ENCODE data around the gene C9orf72.

The C9orf72 gene

GRCh38 chr9:27549196-27549755, 24.0 kb downstream of the C9orf72 start:
- POLR2A ChIA-PET = no interaction called here
- DNase-seq (ENCODE audit: extremely low spot score) = no peak
- TF ChIP-seq ARNT (IDR thresholded peaks at IDR 0.05) = no peak
- no peak for TF ChIP-seq ZNF384 (IDR thresholded peaks at IDR 0.05)
- TF ChIP-seq PKNOX1 (IDR thresholded peaks at IDR 0.05) = no peak
- no peak for TF ChIP-seq FOXK2 (IDR thresholded peaks at IDR 0.05)
- CTCF ChIA-PET = no interaction called here

DNA sequence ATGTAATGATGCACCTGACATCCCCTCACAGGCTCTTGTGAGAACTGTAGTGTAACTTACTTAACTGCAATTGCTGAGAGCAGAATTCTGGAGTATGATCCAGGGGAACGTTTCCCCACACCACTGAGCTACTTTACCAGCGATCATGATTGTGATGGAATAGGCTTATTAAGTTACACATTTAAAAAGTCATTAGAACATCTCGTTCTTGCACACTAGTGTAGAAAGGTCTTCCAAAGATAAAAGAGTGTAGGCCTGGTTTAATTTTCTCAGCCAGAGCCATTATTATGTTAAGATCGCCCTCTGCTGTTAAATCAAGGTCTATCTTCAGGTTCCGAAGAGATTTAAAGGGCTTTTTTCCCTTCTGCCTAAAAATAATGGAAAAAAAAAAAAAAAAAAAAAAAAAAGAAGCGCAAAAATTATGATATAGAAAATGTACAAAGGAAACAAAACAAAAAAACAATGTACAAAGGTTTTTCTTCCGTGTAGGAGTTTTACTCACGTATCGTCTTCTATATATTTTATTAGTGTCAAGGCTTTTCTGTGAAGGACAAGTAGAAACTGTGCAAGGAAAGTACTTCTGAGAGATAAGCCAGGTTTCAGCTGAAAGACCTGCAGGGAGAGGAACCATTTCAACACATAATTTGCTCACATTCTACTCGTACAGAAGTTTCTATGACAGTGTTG, 25.1 kb downstream of the C9orf72 start:
- DNase-seq (ENCODE audit: extremely low spot score) = peak; percentile 23
- no peak for TF ChIP-seq SUZ12 (IDR thresholded peaks at IDR 0.05)
- no peak for TF ChIP-seq L3MBTL2 (conservative IDR thresholded peaks at IDR 0.05)
- no peak for TF ChIP-seq ELF4 (IDR thresholded peaks at IDR 0.05)
- no peak for TF ChIP-seq BHLHE40 (IDR thresholded peaks at IDR 0.05; ENCODE audit: borderline replicate concordance)
- TF ChIP-seq NFRKB (IDR thresholded peaks at IDR 0.05) = no peak
- peak; percentile 75 for TF ChIP-seq ZNF384 (IDR thresholded peaks at IDR 0.05)
- TF ChIP-seq ARNT (IDR thresholded peaks at IDR 0.05) = no peak
- TF ChIP-seq FOXA1 (IDR thresholded peaks at IDR 0.05) = no peak
- ChIA-PET POLR2A (no interaction called here), CTCF (interaction anchor here (0.6 to 0.9 kb wide), 2 partner anchors 215 to 274 kb away, joined by 4 to 6 read pairs; no protein-coding TSS in a partner anchor)

- CTCF ChIA-PET = no interaction called here
- POLR2A ChIA-PET = no interaction called here
- TF ChIP-seq ELF4 (IDR thresholded peaks at IDR 0.05) (no peak), FOXA1 (IDR thresholded peaks at IDR 0.05) (no peak), SP1 (IDR thresholded peaks at IDR 0.05) (no peak), L3MBTL2 (conservative IDR thresholded peaks at IDR 0.05) (no peak), ARNT (IDR thresholded peaks at IDR 0.05) (no peak), CTBP1 (IDR thresholded peaks at IDR 0.05; ENCODE audit: borderline replicate concordance) (no peak), LEF1 (IDR thresholded peaks at IDR 0.05; ENCODE audit: borderline replicate concordance) (no peak), PKNOX1 (IDR thresholded peaks at IDR 0.05) (no peak), TARDBP (IDR thresholded peaks at IDR 0.05) (no peak), ZNF384 (IDR thresholded peaks at IDR 0.05) (no peak), NFRKB (IDR thresholded peaks at IDR 0.05) (no peak), FOXM1 (IDR thresholded peaks at IDR 0.05; ENCODE audit: borderline replicate concordance) (no peak), HDGF (IDR thresholded peaks at IDR 0.05; ENCODE audit: borderline replicate concordance) (no peak), SUZ12 (IDR thresholded peaks at IDR 0.05) (no peak), FOXK2 (IDR thresholded peaks at IDR 0.05) (no peak), BHLHE40 (IDR thresholded peaks at IDR 0.05; ENCODE audit: borderline replicate concordance) (no peak)
- no peak for DNase-seq (ENCODE audit: extremely low spot score)
These were observed 27.8 kb downstream of the C9orf72 start for GRCh38 chr9:27545471-27545870.

GRCh38 chr9:27542508-27542907, 30.8 kb downstream of the C9orf72 start:
- POLR2A ChIA-PET = no interaction called here
- TF ChIP-seq TARDBP (IDR thresholded peaks at IDR 0.05) = no peak
- TF ChIP-seq CTBP1 (IDR thresholded peaks at IDR 0.05; ENCODE audit: borderline replicate concordance) = no peak
- no peak for TF ChIP-seq FOXK2 (IDR thresholded peaks at IDR 0.05)
- CTCF ChIA-PET = no interaction called here
- DNase-seq (ENCODE audit: extremely low spot score) = no peak

DNA sequence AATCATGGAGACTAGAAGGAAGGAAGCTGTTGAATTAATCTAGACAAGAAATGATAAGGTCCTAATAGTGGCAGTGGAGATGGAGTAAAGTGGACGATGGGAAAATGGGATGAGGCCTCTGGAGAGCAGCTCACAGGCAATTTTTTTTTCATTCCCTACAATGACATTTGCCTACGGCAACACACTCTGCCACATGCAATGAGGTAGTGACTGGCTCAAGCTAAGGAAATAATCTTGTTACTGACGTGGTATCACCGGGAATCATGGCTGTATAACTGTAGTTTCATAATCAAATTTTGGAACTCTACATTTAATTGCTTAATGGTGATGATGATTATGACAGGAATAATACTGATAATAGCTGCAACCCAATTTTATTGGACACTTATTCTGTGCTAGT, 31.5 kb downstream of the C9orf72 start:
- POLR2A ChIA-PET = no interaction called here
- TF ChIP-seq CTBP1 (IDR thresholded peaks at IDR 0.05; ENCODE audit: borderline replicate concordance) = no peak
- TF ChIP-seq PKNOX1 (IDR thresholded peaks at IDR 0.05) = no peak
- TF ChIP-seq BHLHE40 (IDR thresholded peaks at IDR 0.05; ENCODE audit: borderline replicate concordance) = no peak
- no peak for TF ChIP-seq ZNF384 (IDR thresholded peaks at IDR 0.05)
- TF ChIP-seq SP1 (IDR thresholded peaks at IDR 0.05) = no peak
- no peak for TF ChIP-seq NFRKB (IDR thresholded peaks at IDR 0.05)
- TF ChIP-seq FOXM1 (IDR thresholded peaks at IDR 0.05; ENCODE audit: borderline replicate concordance) = no peak
- TF ChIP-seq SUZ12 (IDR thresholded peaks at IDR 0.05) = no peak
- TF ChIP-seq ELF4 (IDR thresholded peaks at IDR 0.05) = no peak
- TF ChIP-seq L3MBTL2 (conservative IDR thresholded peaks at IDR 0.05) = no peak
- no peak for TF ChIP-seq LEF1 (IDR thresholded peaks at IDR 0.05; ENCODE audit: borderline replicate concordance)
- CTCF ChIA-PET = no interaction called here
- no peak for DNase-seq (ENCODE audit: extremely low spot score)

DNA sequence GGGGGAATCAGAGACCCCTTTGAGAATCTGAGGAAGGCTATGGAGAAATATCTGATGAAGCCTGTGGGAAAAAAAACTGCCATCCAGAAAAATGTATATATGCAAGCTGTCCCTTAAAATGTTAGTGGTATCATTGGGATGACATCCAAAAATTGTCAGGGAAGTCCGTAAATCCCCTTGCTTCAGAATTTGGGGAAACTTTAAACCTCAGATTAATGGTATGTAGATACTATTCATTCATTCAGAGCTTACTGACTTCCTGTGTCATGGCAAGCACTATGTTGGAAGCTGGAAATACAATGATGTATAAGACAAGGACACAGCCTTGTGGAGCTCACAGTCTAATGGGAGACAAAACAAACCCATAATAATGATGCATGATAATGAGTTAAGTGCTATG, 32.8 kb downstream of the C9orf72 start:
- TF ChIP-seq HDGF (IDR thresholded peaks at IDR 0.05; ENCODE audit: borderline replicate concordance) (no peak), ARNT (IDR thresholded peaks at IDR 0.05) (no peak), ELF4 (IDR thresholded peaks at IDR 0.05) (no peak), NFRKB (IDR thresholded peaks at IDR 0.05) (no peak), L3MBTL2 (conservative IDR thresholded peaks at IDR 0.05) (no peak), FOXK2 (IDR thresholded peaks at IDR 0.05) (no peak), FOXM1 (IDR thresholded peaks at IDR 0.05; ENCODE audit: borderline replicate concordance) (no peak), BHLHE40 (IDR thresholded peaks at IDR 0.05; ENCODE audit: borderline replicate concordance) (no peak), CTBP1 (IDR thresholded peaks at IDR 0.05; ENCODE audit: borderline replicate concordance) (no peak), ZNF384 (IDR thresholded peaks at IDR 0.05) (no peak), SP1 (IDR thresholded peaks at IDR 0.05) (no peak), SUZ12 (IDR thresholded peaks at IDR 0.05) (no peak), FOXA1 (IDR thresholded peaks at IDR 0.05) (no peak), TARDBP (IDR thresholded peaks at IDR 0.05) (no peak), PKNOX1 (IDR thresholded peaks at IDR 0.05) (no peak), LEF1 (IDR thresholded peaks at IDR 0.05; ENCODE audit: borderline replicate concordance) (no peak)
- CTCF ChIA-PET = interaction anchor here (0.5 kb wide), 1 partner anchor 15 kb away, joined by 4 read pairs; no protein-coding TSS in a partner anchor
- DNase-seq (ENCODE audit: extremely low spot score) = no peak
- POLR2A ChIA-PET = no interaction called here

All from HEK293T (cell line).